GM23338 (cell line): ENCODE results near the gene SH3RF3.

Experiments used
- CREB1 ChIP-seq: fragments of 250-450 bp; sonication (Bioruptor Pico); IDR thresholded peaks from 2 replicates; pipeline ENCODE4 v1.5.0; 2020; ENCODE audit warnings: low read depth, mild to moderate bottlenecking, moderate library complexity
- CTCF ChIP-seq, 2 experiments: fragments of 200-600 bp in 1 of 2; sonication (generic) in 1 of 2; conservative IDR thresholded peaks; 2 replicates each; pipeline versions ENCODE4 v1.5.1 to v1.6.1; 2016 to 2017; ENCODE audit warnings: antibody characterized with exemption in 2 of 2, low read depth in 2 of 2, mild to moderate bottlenecking in 2 of 2, moderate library complexity in 1 of 2
- ETS1 ChIP-seq: IDR thresholded peaks from 2 replicates; pipeline ENCODE4 v1.6.1; 2016; ENCODE audit warnings: antibody characterized with exemption
- EZH2 ChIP-seq: fragments of 200-600 bp; sonication (generic); IDR thresholded peaks from one replicate; pipeline ENCODE4 v1.8.0; 2017; ENCODE audit warnings: antibody characterized with exemption, mild to moderate bottlenecking, low read depth; ENCODE audit not compliant: unreplicated experiment
- EZH2phosphoT487 ChIP-seq: fragments of 200-600 bp; sonication (generic); IDR thresholded peaks from one replicate; pipeline ENCODE4 v1.8.1; 2018; ENCODE audit warnings: antibody characterized with exemption; ENCODE audit not compliant: unreplicated experiment
- JUNB ChIP-seq: IDR thresholded peaks from one replicate; pipeline ENCODE4 v1.6.1; 2016; ENCODE audit warnings: antibody characterized with exemption; ENCODE audit not compliant: unreplicated experiment
- NANOG ChIP-seq: IDR thresholded peaks from 2 replicates; pipeline ENCODE4 v1.6.1; 2016; ENCODE audit warnings: antibody characterized with exemption, borderline replicate concordance
- POLR2AphosphoS5 ChIP-seq: IDR thresholded peaks from 2 replicates; pipeline ENCODE4 v1.6.1; 2016; ENCODE audit warnings: antibody characterized with exemption, low read depth
- REST ChIP-seq: IDR thresholded peaks from one replicate; pipeline ENCODE4 v1.6.1; 2018; ENCODE audit warnings: antibody characterized with exemption; ENCODE audit not compliant: unreplicated experiment
- STAT1 ChIP-seq: IDR thresholded peaks from one replicate; pipeline ENCODE4 v1.6.1; 2016; ENCODE audit warnings: antibody characterized with exemption; ENCODE audit not compliant: unreplicated experiment
- ZNF114 ChIP-seq: fragments of 250-450 bp; sonication (Bioruptor Pico); IDR thresholded peaks from 2 replicates; pipeline ENCODE4 v1.5.0; 2020; ENCODE audit warnings: mild to moderate bottlenecking, moderate library complexity
- ZNF331 ChIP-seq: fragments of 250-450 bp; sonication (Bioruptor Pico); IDR thresholded peaks from 2 replicates; pipeline ENCODE4 v1.5.0; 2020; ENCODE audit warnings: low read depth, mild to moderate bottlenecking, moderate library complexity
- ZNF462 ChIP-seq: fragments of 250-450 bp; sonication (Bioruptor Pico); IDR thresholded peaks from 2 replicates; pipeline ENCODE4 v1.5.0; 2020; ENCODE audit warnings: mild to moderate bottlenecking, moderate library complexity

- TF ChIP-seq CTCF (conservative IDR thresholded peaks at IDR 0.05; ENCODE audit: low read depth in 2 of 2) (no peak), REST (no peak), EZH2 (no peak), CREB1 (CRISPR knock-in tag) (no peak), STAT1 (no peak), ZNF114 (no peak), POLR2AphosphoS5 (no peak), EZH2phosphoT487 (no peak), ZNF331 (CRISPR knock-in tag) (no peak), JUNB (no peak), ETS1 (no peak), ZNF462 (CRISPR knock-in tag) (no peak), NANOG (no peak)
Observed at GRCh38 chr2:109087055-109087663, 41.8 kb upstream of the SH3RF3 start.
